IMR-90 (cell line): Measurements from ENCODE around the gene NUP210L. TPM values are rescaled to one million over a fixed set of nuclear protein-coding genes. Genes with fewer than 3 reads are reported as not detected.
A peak's percentile ranks its signal among the peaks of the same experiment; 100 is the strongest.

Source experiments
- ATAC-seq: fragments of 200-7000 bp; cut with Tn5 transposase; 2 replicates; pipeline ENCODE4 v1.9.1; 2020; ENCODE audit warnings: low read depth, mild to moderate bottlenecking, moderate library complexity
- BruUV-seq: library from RNA; stranded (reverse); fragments of 400-500 nt; replicated peaks from 2 replicates; lab custom pipeline; 2021; lab: Mats Ljungman, UMichigan
- CTCF ChIA-PET: fragments of 300-600 bp; formaldehyde crosslinking; extraction: SDS; loops from one replicate; lab custom pipeline; 2021; ENCODE audit warnings: antibody characterized with exemption; lab: Yijun Ruan, JAX
- POLR2A ChIA-PET: fragments of 300-600 bp; sonication (Branson Sonifier 250); formaldehyde crosslinking; loops from one replicate; lab custom pipeline; 2022; ENCODE audit warnings: antibody characterized with exemption; ENCODE audit not compliant: unreplicated experiment; lab: Charles Lee
- DNase-seq: peaks from one replicate; pipeline ENCODE4 v3.0.0; 2013
- H2AFZ ChIP-seq: replicated peaks from 2 replicates; pipeline ENCODE3; 2013; ENCODE audit warnings: low read length, mild to moderate bottlenecking; ENCODE audit not compliant: poor library complexity
- H2AK5ac ChIP-seq: 2 replicates; pipeline ENCODE4 v1.6.1; 2013; ENCODE audit warnings: low read depth, low read length, inconsistent platforms
- H2AK9ac ChIP-seq: replicated peaks from 2 replicates; pipeline ENCODE3; 2013; ENCODE audit warnings: mild to moderate bottlenecking, low read depth, low read length, moderate library complexity; ENCODE audit not compliant: poor library complexity
- H2BK120ac ChIP-seq: 2 replicates; pipeline ENCODE4 v1.6.1; 2013; ENCODE audit warnings: low read depth, low read length, inconsistent platforms
- H2BK15ac ChIP-seq: 3 replicates; pipeline ENCODE4 v1.6.1; 2013; ENCODE audit warnings: low read depth, low read length, inconsistent platforms
- H2BK20ac ChIP-seq: 2 replicates; pipeline ENCODE4 v1.6.1; 2013; ENCODE audit warnings: low read depth, mild to moderate bottlenecking, inconsistent platforms, low read length, moderate library complexity
- H2BK5ac ChIP-seq: 2 replicates; pipeline ENCODE4 v1.6.1; 2013; ENCODE audit warnings: mild to moderate bottlenecking, low read depth, low read length, inconsistent platforms; ENCODE audit not compliant: poor library complexity, severe bottlenecking
- H3K14ac ChIP-seq: replicated peaks from 2 replicates; pipeline ENCODE4 v1.6.1; 2013; ENCODE audit warnings: low read depth, low read length, inconsistent platforms
- H3K18ac ChIP-seq: 2 replicates; pipeline ENCODE4 v1.6.1; 2013; ENCODE audit warnings: low read depth, low read length, control low read depth
- H3K23ac ChIP-seq: 2 replicates; pipeline ENCODE4 v1.6.1; 2013; ENCODE audit warnings: low read depth, low read length, inconsistent platforms
- H3K27ac ChIP-seq: 2 replicates; pipeline ENCODE4 v1.5.1; 2013; ENCODE audit warnings: mild to moderate bottlenecking, control low read depth, low read length; ENCODE audit not compliant: insufficient read depth
- H3K27me3 ChIP-seq: 2 replicates; pipeline ENCODE4 v1.6.1; 2013; ENCODE audit warnings: low read length; ENCODE audit not compliant: control insufficient read depth, insufficient read depth
- H3K36me3 ChIP-seq: 2 replicates; pipeline ENCODE4 v1.6.1; 2013; ENCODE audit warnings: low read length, mixed read lengths; ENCODE audit not compliant: control insufficient read depth, insufficient read depth
- H3K4ac ChIP-seq: 2 replicates; pipeline ENCODE4 v1.6.1; 2013; ENCODE audit warnings: low read depth, low read length, inconsistent platforms
- H3K4me1 ChIP-seq: 2 replicates; pipeline ENCODE4 v1.6.1; 2013; ENCODE audit warnings: low read length, mixed read lengths; ENCODE audit not compliant: control insufficient read depth, insufficient read depth
- H3K4me2 ChIP-seq: 2 replicates; pipeline ENCODE4 v1.6.1; 2013; ENCODE audit warnings: low read depth, mild to moderate bottlenecking, control low read depth, low read length, moderate library complexity
- H3K4me3 ChIP-seq: 2 replicates; pipeline ENCODE4 v1.5.1; 2013; ENCODE audit warnings: low read depth, mild to moderate bottlenecking, control low read depth, low read length, moderate library complexity; ENCODE audit not compliant: insufficient read depth
- H3K56ac ChIP-seq: 2 replicates; pipeline ENCODE4 v1.6.1; 2013; ENCODE audit warnings: low read length, inconsistent platforms; ENCODE audit not compliant: insufficient read depth; ENCODE audit errors: extremely low read depth
- H3K79me1 ChIP-seq, 2 experiments: 2 replicates each; pipeline ENCODE4 v1.6.1; 2013; ENCODE audit warnings: low read length in 2 of 2, inconsistent platforms in 1 of 2, low read depth in 1 of 2
- H3K9ac ChIP-seq: 2 replicates; pipeline ENCODE4 v1.6.1; 2013; ENCODE audit warnings: low read depth, low read length, control low read depth
- H3K9me1 ChIP-seq: 2 replicates; pipeline ENCODE4 v1.6.1; 2013; ENCODE audit warnings: low read length, inconsistent platforms; ENCODE audit not compliant: insufficient read depth
- H3K9me3 ChIP-seq: 2 replicates; pipeline ENCODE4 v1.6.1; 2013; ENCODE audit warnings: low read length; ENCODE audit not compliant: control insufficient read depth, insufficient read depth
- H4K20me1 ChIP-seq: 2 replicates; pipeline ENCODE4 v1.6.1; 2013; ENCODE audit warnings: low read length, inconsistent platforms; ENCODE audit not compliant: insufficient read depth
- H4K5ac ChIP-seq: 2 replicates; pipeline ENCODE4 v1.6.1; 2013; ENCODE audit warnings: mild to moderate bottlenecking, low read depth, low read length, control low read depth
- H4K8ac ChIP-seq, 2 experiments: 2 replicates each; pipeline ENCODE4 v1.6.1; 2013; ENCODE audit warnings: low read depth in 2 of 2, low read length in 2 of 2, control low read depth in 1 of 2, inconsistent platforms in 1 of 2
- H4K91ac ChIP-seq: 2 replicates; pipeline ENCODE4 v1.6.1; 2013; ENCODE audit warnings: low read depth, low read length, inconsistent platforms; ENCODE audit not compliant: insufficient read depth
- CEBPB ChIP-seq: IDR thresholded peaks from 2 replicates; pipeline ENCODE4 v1.6.1; 2012; ENCODE audit warnings: low read depth, low read length, improper control_type of control experiment
- CTCF ChIP-seq: conservative IDR thresholded peaks from 2 replicates; pipeline ENCODE4 v1.5.1; 2012; ENCODE audit warnings: mild to moderate bottlenecking, low read depth, low read length, improper control_type of control experiment
- FOS ChIP-seq: fragments of 150-350 bp; IDR thresholded peaks from 2 replicates; pipeline ENCODE4 v1.6.1; 2016; ENCODE audit warnings: low read depth, low read length
- POLR2A ChIP-seq: IDR thresholded peaks from 2 replicates; pipeline ENCODE4 v1.6.1; 2012; ENCODE audit warnings: mild to moderate bottlenecking, low read depth, low read length
- RAD21 ChIP-seq: IDR thresholded peaks from 2 replicates; pipeline ENCODE4 v1.6.1; 2012; ENCODE audit warnings: low read length, improper control_type of control experiment
- RCOR1 ChIP-seq: IDR thresholded peaks from 2 replicates; pipeline ENCODE4 v1.6.1; 2012; ENCODE audit warnings: mild to moderate bottlenecking, low read length, improper control_type of control experiment; ENCODE audit not compliant: insufficient replicate concordance
- USF2 ChIP-seq: fragments of 150-350 bp; IDR thresholded peaks from 2 replicates; pipeline ENCODE4 v1.6.1; 2017; ENCODE audit warnings: mild to moderate bottlenecking, antibody characterized with exemption, low read length, low read depth
- WGBS, 2 experiments: methylation state at CpG; one replicate each; pipeline versions ENCODE4 v1.1.5 to v1.1.7; 2013; ENCODE audit warnings: missing lambda C conversion rate in 2 of 2; ENCODE audit not compliant: insufficient read length in 1 of 2; ENCODE audit errors: extremely low coverage in 2 of 2; 5-methylcytosine and 5-hydroxymethylcytosine counted together
- dilution Hi-C: fragments of 300-500 bp; cut with HindIII; formaldehyde crosslinking; loops from one replicate; pipeline ENCODE4 v1.14.3; 2018; ENCODE audit warnings: low sequenced_read_pairs; ENCODE audit not compliant: unreplicated experiment
- in situ Hi-C: fragments of 300-500 bp; cut with MboI; formaldehyde crosslinking; loops from 3 replicates; pipeline ENCODE4 v1.14.3; 2019; ENCODE audit warnings: low sequenced_read_pairs, inconsistent platforms, mixed read lengths
- intact Hi-C: fragments of 100-400 bp; cut with micrococcal nuclease; formaldehyde crosslinking; loops from 2 replicates; pipeline ENCODE4 v1.10.0; 2022
- polyA plus RNA-seq, 3 experiments: library from polyadenylated mRNA; depleted of rRNA; stranded (reverse); fragments of >200 nt; gene quantifications; 2 replicates each; pipeline ENCODE4 v1.2.3, GENCODE V29; 2012; ENCODE audit warnings: low replicate concordance in 1 of 3
- total RNA-seq: library from RNA; depleted of rRNA; stranded (reverse); fragments of >200 nt; gene quantifications from 2 replicates; pipeline ENCODE4 v1.2.3, GENCODE V29; 2012

Gene NUP210L
- total and polyA plus RNA-seq, 2 of the 4 experiments (the other 2 are of a cell fraction), result under 0.01 to 0.02 TPM

GRCh38 chr1:154014154-154014907 is 140.5 kb downstream of the NUP210L start:
- no TSS peak for BruUV-seq

More at GRCh38 chr1:154014154-154014907, 140.5 kb downstream of the NUP210L start:
- Histone ChIP-seq H2AFZ (no peak overlapping the region), H3K4me2 (no peak overlapping the region), H3K4ac (no peak overlapping the region), H3K36me3 (no peaks in the 10 kb centered on the region), H3K4me1 (no peaks in the 10 kb centered on the region), H3K9ac (no peak overlapping the region), H4K20me1 (no peaks in the 10 kb centered on the region), H2BK5ac (no peak overlapping the region), H3K23ac (no peak overlapping the region), H2BK20ac (no peak overlapping the region), H3K9me3 (no peaks in the 10 kb centered on the region), H3K27me3 (no peaks in the 10 kb centered on the region), H3K18ac (no peak overlapping the region), H2BK15ac (no peak overlapping the region), H4K8ac (no peak overlapping the region), H3K4me3 (no peak overlapping the region), H3K14ac (no peak overlapping the region), H3K56ac (no peak overlapping the region), H3K79me1 (no peaks in the 10 kb centered on the region), H4K91ac (no peak overlapping the region), H2BK120ac (no peak overlapping the region), H4K5ac (no peak overlapping the region), H3K27ac (no peak overlapping the region), H3K9me1 (no peaks in the 10 kb centered on the region), H2AK9ac (no peak overlapping the region), H2AK5ac (no peak overlapping the region)
- intact Hi-C loops, result no loop called here
- in situ Hi-C loops, result loop anchor here (10.0 kb wide), 1 partner anchor 130 kb away; no protein-coding TSS in a partner anchor
- TF ChIP-seq CTCF (no peak), FOS (0 out of 2 replicates have a peak, but pooled peaks have one; percentile 19), POLR2A (no peak), USF2 (no peak), RCOR1 (no peak), RAD21 (no peak), CEBPB (peak; percentile 67)
- peak; percentile 88 for ATAC-seq
- peak; percentile 76 for DNase-seq
- dilution Hi-C loops, result no loop called here
- CTCF ChIA-PET, result no interaction called here
- no CpG with 5 or more reads among the region's 3 CpGs for WGBS, 2 experiments
- POLR2A ChIA-PET, result no interaction called here
